Measurements from ENCODE around the gene MYNN.

The MYNN gene

GRCh38 chr3:169751875-169752274 is 21.3 kb upstream of the MYNN start:
- H3K27ac ChIP-seq, result no peak overlapping the region
- TF ChIP-seq CTCF (conservative IDR thresholded peaks at IDR 0.05), result no peak

GRCh38 chr3:169754711-169755110 is 18.5 kb upstream of the MYNN start:
- peak overlapping the region; percentile 37 for H3K27ac ChIP-seq
- TF ChIP-seq CTCF (conservative IDR thresholded peaks at IDR 0.05), result no peak

- no peak overlapping the region for H3K27ac ChIP-seq
- no peak for TF ChIP-seq CTCF (conservative IDR thresholded peaks at IDR 0.05)
These were observed 17.7 kb upstream of the MYNN start for GRCh38 chr3:169755488-169755887.

- no peak overlapping the region for H3K27ac ChIP-seq
- TF ChIP-seq CTCF (conservative IDR thresholded peaks at IDR 0.05), result no peak
These were observed 14.7 kb upstream of the MYNN start for GRCh38 chr3:169758359-169758994.

- TF ChIP-seq CTCF (conservative IDR thresholded peaks at IDR 0.05), result no peak
- H3K27ac ChIP-seq, result no peak overlapping the region
These were observed 13.9 kb upstream of the MYNN start for GRCh38 chr3:169759256-169759655.

- no peak for TF ChIP-seq CTCF (conservative IDR thresholded peaks at IDR 0.05)
- H3K27ac ChIP-seq, result no peak overlapping the region
These were observed 12.7 kb upstream of the MYNN start for GRCh38 chr3:169760479-169760878.

GRCh38 chr3:169764312-169764881 is 8.8 kb upstream of the MYNN start:
- peak overlapping the region; percentile 95 for H3K27ac ChIP-seq
- TF ChIP-seq CTCF (conservative IDR thresholded peaks at IDR 0.05), result no peak

Measured in VCaP (cell line).